GM23338 (cell line): ENCODE measurements around the gene BHLHA15. TPM values are rescaled to one million over a fixed set of nuclear protein-coding genes. Genes with fewer than 3 reads are reported as not detected.

Experiments used
- ATAC-seq: fragments of 200-7000 bp; cut with Tn5 transposase; 3 replicates; pipeline ENCODE4 v1.9.1; 2020
- DNase-seq: peaks from one replicate; pipeline ENCODE4 v3.0.0-alpha.2; 2015; ENCODE audit warnings: low spot score
- H2AFZ ChIP-seq: fragments of 200-600 bp; sonication (generic); 2 replicates; pipeline ENCODE4 v1.8.0; 2016; ENCODE audit warnings: antibody characterized with exemption, mild to moderate bottlenecking, moderate library complexity
- H3F3A ChIP-seq: fragments of 200-600 bp; sonication (generic); replicated peaks from 2 replicates; pipeline ENCODE4 v1.8.0; 2017; ENCODE audit warnings: antibody characterized with exemption, mixed run types, low read depth
- H3K27ac ChIP-seq: fragments of 200-600 bp; sonication (generic); 2 replicates; pipeline ENCODE4 v1.6.1; 2016; ENCODE audit warnings: low read depth
- H3K27me3 ChIP-seq: fragments of 200-600 bp; sonication (generic); 2 replicates; pipeline ENCODE4 v1.8.0; 2016; ENCODE audit warnings: mild to moderate bottlenecking, mixed run types, moderate library complexity; ENCODE audit not compliant: insufficient read depth
- H3K36me3 ChIP-seq: fragments of 200-600 bp; sonication (generic); 2 replicates; pipeline ENCODE4 v1.8.0; 2016; ENCODE audit warnings: mild to moderate bottlenecking; ENCODE audit not compliant: insufficient read depth
- H3K4me1 ChIP-seq: fragments of 200-600 bp; sonication (generic); 2 replicates; pipeline ENCODE4 v1.8.0; 2016; ENCODE audit warnings: mild to moderate bottlenecking, moderate library complexity; ENCODE audit not compliant: insufficient read depth
- H3K4me2 ChIP-seq: fragments of 200-600 bp; sonication (generic); 2 replicates; pipeline ENCODE4 v1.7.1; 2017; ENCODE audit warnings: mixed run types
- H3K4me3 ChIP-seq: fragments of 200-600 bp; sonication (generic); 2 replicates; pipeline ENCODE4 v1.6.1; 2016; ENCODE audit warnings: mixed run types
- H3K79me2 ChIP-seq: fragments of 200-600 bp; sonication (generic); replicated peaks from 2 replicates; pipeline ENCODE4 v1.8.0; 2017; ENCODE audit warnings: mild to moderate bottlenecking; ENCODE audit not compliant: insufficient read depth
- H3K9me2 ChIP-seq: fragments of 200-600 bp; sonication (generic); 2 replicates; pipeline ENCODE4 v1.8.0; 2017; ENCODE audit not compliant: insufficient read depth
- H4K20me1 ChIP-seq: fragments of 200-600 bp; sonication (generic); replicated peaks from 2 replicates; pipeline ENCODE4 v1.8.0; 2017; ENCODE audit warnings: mild to moderate bottlenecking; ENCODE audit not compliant: insufficient read depth
- H3K27ac Mint-ChIP-seq: 2 replicates; pipeline ENCODE4 v1.8.0; 2020; ENCODE audit warnings: inconsistent platforms, mild to moderate bottlenecking, moderate library complexity, mixed read lengths
- H3K27me3 Mint-ChIP-seq: 3 replicates; pipeline ENCODE4 v1.8.0; 2022; ENCODE audit warnings: low read depth, mild to moderate bottlenecking, moderate library complexity, mixed read lengths, inconsistent platforms; ENCODE audit not compliant: insufficient read depth, poor library complexity
- H3K36me3 Mint-ChIP-seq: 3 replicates; pipeline ENCODE4 v1.8.0; 2021; ENCODE audit warnings: low read depth, mild to moderate bottlenecking, inconsistent platforms, moderate library complexity, mixed read lengths
- H3K4me1 Mint-ChIP-seq: 3 replicates; pipeline ENCODE4 v1.8.0; 2020; ENCODE audit warnings: mild to moderate bottlenecking, inconsistent platforms, mixed read lengths
- H3K4me3 Mint-ChIP-seq: 3 replicates; pipeline ENCODE4 v1.8.0; 2021; ENCODE audit warnings: moderate library complexity, mild to moderate bottlenecking, inconsistent platforms, mixed read lengths
- H3K9me3 Mint-ChIP-seq: 3 replicates; pipeline ENCODE4 v1.8.0; 2020; ENCODE audit warnings: moderate library complexity, mild to moderate bottlenecking, inconsistent platforms, mixed read lengths
- CREB1 ChIP-seq: fragments of 250-450 bp; sonication (Bioruptor Pico); IDR thresholded peaks from 2 replicates; pipeline ENCODE4 v1.5.0; 2020; ENCODE audit warnings: low read depth, mild to moderate bottlenecking, moderate library complexity
- CTCF ChIP-seq, 2 experiments: fragments of 200-600 bp in 1 of 2; sonication (generic) in 1 of 2; conservative IDR thresholded peaks; 2 replicates each; pipeline versions ENCODE4 v1.5.1 to v1.6.1; 2016 to 2017; ENCODE audit warnings: antibody characterized with exemption in 2 of 2, low read depth in 2 of 2, mild to moderate bottlenecking in 2 of 2, moderate library complexity in 1 of 2
- ETS1 ChIP-seq: IDR thresholded peaks from 2 replicates; pipeline ENCODE4 v1.6.1; 2016; ENCODE audit warnings: antibody characterized with exemption
- EZH2phosphoT487 ChIP-seq: fragments of 200-600 bp; sonication (generic); IDR thresholded peaks from one replicate; pipeline ENCODE4 v1.8.1; 2018; ENCODE audit warnings: antibody characterized with exemption; ENCODE audit not compliant: unreplicated experiment
- JUNB ChIP-seq: IDR thresholded peaks from one replicate; pipeline ENCODE4 v1.6.1; 2016; ENCODE audit warnings: antibody characterized with exemption; ENCODE audit not compliant: unreplicated experiment
- NANOG ChIP-seq: IDR thresholded peaks from 2 replicates; pipeline ENCODE4 v1.6.1; 2016; ENCODE audit warnings: antibody characterized with exemption, borderline replicate concordance
- POLR2AphosphoS5 ChIP-seq: IDR thresholded peaks from 2 replicates; pipeline ENCODE4 v1.6.1; 2016; ENCODE audit warnings: antibody characterized with exemption, low read depth
- REST ChIP-seq: IDR thresholded peaks from one replicate; pipeline ENCODE4 v1.6.1; 2018; ENCODE audit warnings: antibody characterized with exemption; ENCODE audit not compliant: unreplicated experiment
- STAT1 ChIP-seq: IDR thresholded peaks from one replicate; pipeline ENCODE4 v1.6.1; 2016; ENCODE audit warnings: antibody characterized with exemption; ENCODE audit not compliant: unreplicated experiment
- ZNF114 ChIP-seq: fragments of 250-450 bp; sonication (Bioruptor Pico); IDR thresholded peaks from 2 replicates; pipeline ENCODE4 v1.5.0; 2020; ENCODE audit warnings: mild to moderate bottlenecking, moderate library complexity
- ZNF331 ChIP-seq: fragments of 250-450 bp; sonication (Bioruptor Pico); IDR thresholded peaks from 2 replicates; pipeline ENCODE4 v1.5.0; 2020; ENCODE audit warnings: low read depth, mild to moderate bottlenecking, moderate library complexity
- polyA plus RNA-seq: library from polyadenylated mRNA; unstranded; fragments of >200 nt; fragmentation: Nextera tagmentation; extraction: Ambion mirVana; gene quantifications from 2 replicates; pipeline ENCODE4 v1.2.1, GENCODE V29; 2016
- total RNA-seq: library from RNA; depleted of rRNA; stranded (reverse); fragments of >200 nt; shearing (Covaris generic); gene quantifications from 2 replicates; pipeline ENCODE4 v1.2.3, GENCODE V29; 2014

The BHLHA15 gene
- total and polyA plus RNA-seq, 2 experiments from 2014 or later, result 1.4 to 8.3 TPM

GRCh38 chr7:98209166-98209920 lies 1.9 kb upstream of the BHLHA15 start (continued):
- TF ChIP-seq ETS1 (no peak), ZNF114 (CRISPR knock-in tag) (no peak), EZH2phosphoT487 (no peak), POLR2AphosphoS5 (no peak), STAT1 (no peak), NANOG (no peak)

- H3K4me1 Mint-ChIP-seq, result peaks cover 6% of the 10 kb centered on the region
- H3K36me3 Mint-ChIP-seq, result peaks cover 16% of the 10 kb centered on the region
These were observed 572 bp upstream of the BHLHA15 start for GRCh38 chr7:98210513-98211220.

More at GRCh38 chr7:98210513-98211220, 572 bp upstream of the BHLHA15 start:
- peak overlapping the region; percentile 65; the same call in 2 of the 3 replicates for H3K4me3 Mint-ChIP-seq
- H3F3A ChIP-seq, result no peaks in the 10 kb centered on the region
- ATAC-seq (peak; percentile 78), DNase-seq (peak; percentile 65)
- no peak overlapping the region for H3K27ac Mint-ChIP-seq
- no peaks in the 10 kb centered on the region for H3K27me3 ChIP-seq
- no peak overlapping the region for H2AFZ ChIP-seq
- no peaks in the 10 kb centered on the region; the same call in 1 of the 2 replicates for H4K20me1 ChIP-seq
- H3K9me2 ChIP-seq, result no peaks in the 10 kb centered on the region
- no peaks in the 10 kb centered on the region for H3K79me2 ChIP-seq
- H3K27ac ChIP-seq, result no peak overlapping the region
- no peaks in the 10 kb centered on the region for H3K4me1 ChIP-seq
- H3K27me3 Mint-ChIP-seq, result peaks cover 6% of the 10 kb centered on the region
- H3K4me3 ChIP-seq, result peak overlapping the region; percentile 60
- no peak for TF ChIP-seq NANOG
- TF ChIP-seq JUNB, result no peak
- TF ChIP-seq CTCF (conservative IDR thresholded peaks at IDR 0.05; ENCODE audit: low read depth in 2 of 2), result no peak
- TF ChIP-seq REST, result no peak
- TF ChIP-seq ZNF331 (CRISPR knock-in tag), result no peak
- no peak for TF ChIP-seq ZNF114 (CRISPR knock-in tag)
- no peak for TF ChIP-seq ETS1
- no peak for TF ChIP-seq CREB1
- no peaks in the 10 kb centered on the region for H3K36me3 ChIP-seq
- peak overlapping the region; percentile 67 for H3K4me2 ChIP-seq
- H3K9me3 Mint-ChIP-seq, result no peaks in the 10 kb centered on the region
